Neural progenitor cell (in vitro differentiated cells): ENCODE results near the gene RECK. TPM values are rescaled to one million over a fixed set of nuclear protein-coding genes. Genes with fewer than 3 reads are reported as not detected.

Experiments
- DNase-seq: peaks from one replicate; pipeline ENCODE4 v3.0.0-alpha.2; 2016; ENCODE audit warnings: low spot score
- H2AFZ ChIP-seq: fragments of 200-600 bp; sonication (generic); replicated peaks from 2 replicates; pipeline ENCODE4 v1.6.1; 2016; ENCODE audit warnings: antibody characterized with exemption
- H3F3A ChIP-seq: fragments of 200-600 bp; sonication (generic); 2 replicates; pipeline ENCODE4 v1.6.1; 2016; ENCODE audit warnings: antibody characterized with exemption, low read depth
- H3K27ac ChIP-seq: fragments of 200-600 bp; sonication (generic); 2 replicates; pipeline ENCODE4 v1.5.1; 2016; ENCODE audit warnings: mild to moderate bottlenecking
- H3K27me3 ChIP-seq: fragments of 200-600 bp; sonication (generic); 2 replicates; pipeline ENCODE4 v1.6.1; 2016; ENCODE audit warnings: mild to moderate bottlenecking, moderate library complexity
- H3K36me3 ChIP-seq: fragments of 200-600 bp; sonication (generic); 2 replicates; pipeline ENCODE4 v1.5.1; 2016
- H3K4me1 ChIP-seq: fragments of 200-600 bp; sonication (generic); 2 replicates; pipeline ENCODE4 v1.6.1; 2016; ENCODE audit warnings: mixed run types
- H3K4me2 ChIP-seq: fragments of 200-600 bp; sonication (generic); 2 replicates; pipeline ENCODE4 v1.6.1; 2016
- H3K4me3 ChIP-seq: fragments of 200-600 bp; sonication (generic); 2 replicates; pipeline ENCODE4 v1.5.1; 2016
- H3K79me2 ChIP-seq: fragments of 200-600 bp; sonication (generic); 2 replicates; pipeline ENCODE4 v1.6.1; 2016; ENCODE audit warnings: low read depth
- H3K9ac ChIP-seq: fragments of 200-600 bp; sonication (generic); 2 replicates; pipeline ENCODE4 v1.6.1; 2016
- H3K9me3 ChIP-seq: fragments of 200-600 bp; sonication (generic); 2 replicates; pipeline ENCODE4 v1.5.1; 2016; ENCODE audit warnings: low read depth
- H4K20me1 ChIP-seq: fragments of 200-600 bp; sonication (generic); 2 replicates; pipeline ENCODE4 v1.6.1; 2016; ENCODE audit warnings: low read depth
- H3K27ac Mint-ChIP-seq: 3 replicates; pipeline ENCODE4 v1.8.0; 2021; ENCODE audit warnings: mixed read lengths
- H3K27me3 Mint-ChIP-seq: 2 replicates; pipeline ENCODE4 v1.8.0; 2022; ENCODE audit warnings: low read depth, mild to moderate bottlenecking, inconsistent platforms, moderate library complexity, mixed read lengths; ENCODE audit not compliant: insufficient read depth
- H3K36me3 Mint-ChIP-seq: 3 replicates; pipeline ENCODE4 v1.8.0; 2021; ENCODE audit warnings: mixed read lengths
- H3K4me1 Mint-ChIP-seq: 3 replicates; pipeline ENCODE4 v1.8.0; 2021; ENCODE audit warnings: mixed read lengths
- H3K4me3 Mint-ChIP-seq: 3 replicates; pipeline ENCODE4 v1.8.0; 2021; ENCODE audit warnings: mild to moderate bottlenecking, moderate library complexity, mixed read lengths
- H3K9me3 Mint-ChIP-seq: 3 replicates; pipeline ENCODE4 v1.8.0; 2020; ENCODE audit warnings: mixed read lengths
- EZH2 ChIP-seq: fragments of 200-600 bp; sonication (generic); IDR thresholded peaks from 2 replicates; pipeline ENCODE4 v1.6.1; 2017; ENCODE audit warnings: antibody characterized with exemption, mild to moderate bottlenecking, moderate library complexity
- EZH2phosphoT487 ChIP-seq: fragments of 200-600 bp; sonication (generic); IDR thresholded peaks from 2 replicates; pipeline ENCODE4 v1.6.1; 2017; ENCODE audit warnings: antibody characterized with exemption
- total RNA-seq: library from RNA; depleted of rRNA; stranded (reverse); fragments of >200 nt; gene quantifications from 2 replicates; pipeline ENCODE4 v1.2.3, GENCODE V29; 2015; ENCODE audit warnings: low replicate concordance
- TF ChIP-seq, protein P1 (sequence below): fragments of 200-600 bp; sonication (generic); IDR thresholded peaks from 2 replicates; pipeline ENCODE4 v1.5.1; 2017; ENCODE audit warnings: antibody characterized with exemption, mild to moderate bottlenecking

Gene RECK
- total RNA-seq, 1 donor from 2014 or later, result 11.0 TPM

- Mint-ChIP-seq H3K36me3 (peaks cover 26% of the 10 kb centered on the region), H3K27me3 (peaks cover 2% of the 10 kb centered on the region), H3K27ac (no peak overlapping the region), H3K4me1 (no peaks in the 10 kb centered on the region), H3K9me3 (peaks cover 5% of the 10 kb centered on the region), H3K4me3 (no peak overlapping the region)
- H3K4me3 ChIP-seq, result no peak overlapping the region
- no peaks in the 10 kb centered on the region for H4K20me1 ChIP-seq
- no peaks in the 10 kb centered on the region for H3K79me2 ChIP-seq
- no peak overlapping the region for H2AFZ ChIP-seq
- no peaks in the 10 kb centered on the region for H3K9me3 ChIP-seq
- H3K27ac ChIP-seq, result no peak overlapping the region
- no peak for DNase-seq
- peaks cover 9% of the 10 kb centered on the region for H3F3A ChIP-seq
- TF ChIP-seq EZH2phosphoT487, result no peak
- TF ChIP-seq EZH2, result no peak
- TF ChIP-seq, protein P1, sequence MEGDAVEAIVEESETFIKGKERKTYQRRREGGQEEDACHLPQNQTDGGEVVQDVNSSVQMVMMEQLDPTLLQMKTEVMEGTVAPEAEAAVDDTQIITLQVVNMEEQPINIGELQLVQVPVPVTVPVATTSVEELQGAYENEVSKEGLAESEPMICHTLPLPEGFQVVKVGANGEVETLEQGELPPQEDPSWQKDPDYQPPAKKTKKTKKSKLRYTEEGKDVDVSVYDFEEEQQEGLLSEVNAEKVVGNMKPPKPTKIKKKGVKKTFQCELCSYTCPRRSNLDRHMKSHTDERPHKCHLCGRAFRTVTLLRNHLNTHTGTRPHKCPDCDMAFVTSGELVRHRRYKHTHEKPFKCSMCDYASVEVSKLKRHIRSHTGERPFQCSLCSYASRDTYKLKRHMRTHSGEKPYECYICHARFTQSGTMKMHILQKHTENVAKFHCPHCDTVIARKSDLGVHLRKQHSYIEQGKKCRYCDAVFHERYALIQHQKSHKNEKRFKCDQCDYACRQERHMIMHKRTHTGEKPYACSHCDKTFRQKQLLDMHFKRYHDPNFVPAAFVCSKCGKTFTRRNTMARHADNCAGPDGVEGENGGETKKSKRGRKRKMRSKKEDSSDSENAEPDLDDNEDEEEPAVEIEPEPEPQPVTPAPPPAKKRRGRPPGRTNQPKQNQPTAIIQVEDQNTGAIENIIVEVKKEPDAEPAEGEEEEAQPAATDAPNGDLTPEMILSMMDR, result no peak
- H3K4me1 ChIP-seq, result no peaks in the 10 kb centered on the region
- no peak overlapping the region for H3K9ac ChIP-seq
- H3K27me3 ChIP-seq, result no peaks in the 10 kb centered on the region
- peaks cover 5% of the 10 kb centered on the region for H3K36me3 ChIP-seq
- no peak overlapping the region for H3K4me2 ChIP-seq
These were observed 51.3 kb downstream of the RECK start for GRCh38 chr9:36088020-36088419.

- no peak overlapping the region for H3K4me3 ChIP-seq
- H2AFZ ChIP-seq, result no peak overlapping the region
- H3K79me2 ChIP-seq, result no peaks in the 10 kb centered on the region
- no peak for DNase-seq
- Mint-ChIP-seq H3K36me3 (peaks cover 17% of the 10 kb centered on the region), H3K27ac (no peak overlapping the region), H3K4me1 (no peaks in the 10 kb centered on the region), H3K4me3 (no peak overlapping the region), H3K9me3 (peaks cover 5% of the 10 kb centered on the region), H3K27me3 (peaks cover under 1% of the 10 kb centered on the region)
- TF ChIP-seq EZH2 (no peak), EZH2phosphoT487 (no peak)
- TF ChIP-seq, protein P1, result peak; percentile 6
- H3K4me2 ChIP-seq, result no peak overlapping the region
- no peaks in the 10 kb centered on the region for H3K4me1 ChIP-seq
- H3K36me3 ChIP-seq, result peaks cover 5% of the 10 kb centered on the region
- peaks cover 10% of the 10 kb centered on the region for H3F3A ChIP-seq
- no peaks in the 10 kb centered on the region for H3K9me3 ChIP-seq
- no peaks in the 10 kb centered on the region for H3K27me3 ChIP-seq
- no peak overlapping the region for H3K27ac ChIP-seq
- H3K9ac ChIP-seq, result no peak overlapping the region
- H4K20me1 ChIP-seq, result no peaks in the 10 kb centered on the region
These were observed 54.6 kb downstream of the RECK start for GRCh38 chr9:36091026-36091953.

DNA sequence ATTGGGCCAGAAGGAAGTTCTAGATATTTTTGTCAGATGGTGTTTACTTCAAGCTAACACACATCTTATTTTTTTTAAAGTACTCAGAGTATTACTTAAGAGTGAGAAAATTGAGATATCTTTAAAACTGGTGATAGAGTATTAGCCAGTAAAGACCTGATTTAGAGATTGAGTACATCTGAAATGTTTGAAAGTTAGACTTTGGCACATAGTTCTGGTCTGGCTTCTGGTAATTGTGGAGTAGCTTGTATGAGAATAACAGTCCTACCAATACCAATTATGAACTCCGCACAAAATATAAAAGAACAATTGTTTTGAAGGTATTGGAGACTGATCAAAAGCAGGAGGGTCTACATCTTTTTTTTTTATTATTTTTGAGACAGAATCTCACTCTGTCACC, 55.3 kb downstream of the RECK start:
- DNase-seq, result no peak
- no peaks in the 10 kb centered on the region for H3K4me1 Mint-ChIP-seq
- peaks cover 9% of the 10 kb centered on the region for H3K36me3 Mint-ChIP-seq
- Histone ChIP-seq H3K79me2 (no peaks in the 10 kb centered on the region), H3K9me3 (no peaks in the 10 kb centered on the region), H4K20me1 (no peaks in the 10 kb centered on the region), H3K4me2 (no peak overlapping the region), H2AFZ (no peak overlapping the region), H3K4me3 (no peak overlapping the region), H3F3A (peaks cover 10% of the 10 kb centered on the region), H3K27ac (no peak overlapping the region), H3K4me1 (no peaks in the 10 kb centered on the region), H3K36me3 (peaks cover under 1% of the 10 kb centered on the region), H3K27me3 (no peaks in the 10 kb centered on the region), H3K9ac (no peak overlapping the region)
- no peak overlapping the region for H3K4me3 Mint-ChIP-seq
- TF ChIP-seq EZH2 (no peak), EZH2phosphoT487 (no peak)
- TF ChIP-seq, protein P1, result no peak
- no peaks in the 10 kb centered on the region for H3K27me3 Mint-ChIP-seq
- peaks cover 4% of the 10 kb centered on the region for H3K9me3 Mint-ChIP-seq
- H3K27ac Mint-ChIP-seq, result no peak overlapping the region
